GM12864 (cell line): ENCODE measurements around the gene SRCAP.
A peak's percentile ranks its signal among the peaks of the same experiment; 100 is the strongest.
"Not testable (repeated sequence)": the region's sequence is repeated elsewhere in the genome, so short reads cannot be mapped to it uniquely, and the experiment has no call there.

Source experiments
- DNase-seq: peaks from one replicate; pipeline ENCODE4 v3.0.0-alpha.2; 2011; ENCODE audit warnings: low read depth
- H3K4me3 ChIP-seq: 2 replicates; pipeline ENCODE4 v1.5.1; 2011; ENCODE audit warnings: mild to moderate bottlenecking, low read depth, low read length, control low read depth
- CTCF ChIP-seq: IDR thresholded peaks from 2 replicates; pipeline ENCODE4 v1.5.1; 2011; ENCODE audit warnings: low read depth, mild to moderate bottlenecking, moderate library complexity, low read length, control low read depth, inconsistent platforms; ENCODE audit errors: missing control alignments

The SRCAP gene

GRCh38 chr16:30699615-30700099 lies 686 bp downstream of the SRCAP start:
- H3K4me3 ChIP-seq = peak overlapping the region; percentile 91
- TF ChIP-seq CTCF = no peak
- DNase-seq = no peak

- H3K4me3 ChIP-seq = no peak overlapping the region
- no peak for TF ChIP-seq CTCF
- DNase-seq = no peak
Observed at GRCh38 chr16:30700491-30700890, 1.5 kb downstream of the SRCAP start.

- DNase-seq = no peak
- no peak for TF ChIP-seq CTCF
- H3K4me3 ChIP-seq = no peak overlapping the region
Observed at GRCh38 chr16:30700971-30701370, 2.0 kb downstream of the SRCAP start.

GRCh38 chr16:30703071-30703470 lies 4.1 kb downstream of the SRCAP start:
- H3K4me3 ChIP-seq, DNase-seq: not testable (repeated sequence)

- TF ChIP-seq CTCF = no peak
- no peak for DNase-seq
- no peak overlapping the region for H3K4me3 ChIP-seq
Observed at GRCh38 chr16:30703971-30704370, 5.0 kb downstream of the SRCAP start.

GRCh38 chr16:30706046-30706445 lies 7.1 kb downstream of the SRCAP start:
- DNase-seq = no peak
- TF ChIP-seq CTCF = no peak
- no peak overlapping the region for H3K4me3 ChIP-seq

GRCh38 chr16:30710971-30711370 lies 12.0 kb downstream of the SRCAP start:
- DNase-seq = no peak
- no peak for TF ChIP-seq CTCF
- H3K4me3 ChIP-seq = no peak overlapping the region

- no peak overlapping the region for H3K4me3 ChIP-seq
- TF ChIP-seq CTCF = no peak
- DNase-seq = no peak
Observed at GRCh38 chr16:30711712-30712111, 12.7 kb downstream of the SRCAP start.
